Stimulated activated CD8-positive, alpha-beta memory T cell treated with anti-CD3 and anti-CD28 coated beads, Interleukin-12 subunit alpha, Interleukin-12 subunit beta, amount 100 ng/mL, for 24 hours (primary cell): ENCODE data around the gene CDIP1.

ENCODE experiments used
- DNase-seq: peaks from one replicate; pipeline ENCODE4 v3.0.0-alpha.2; 2020; ENCODE audit errors: extremely low read depth

CDIP1 gene

GRCh38 chr16:4514606-4515005 is 24.0 kb downstream of the CDIP1 start:
- DNase-seq: no peak

GRCh38 chr16:4513881-4514280 is 24.7 kb downstream of the CDIP1 start:
- no peak for DNase-seq

GRCh38 chr16:4513086-4513860 is 25.3 kb downstream of the CDIP1 start:
- DNase-seq: no peak

GRCh38 chr16:4512473-4512872 is 26.1 kb downstream of the CDIP1 start:
- no peak for DNase-seq

- DNase-seq: no peak
Measured at GRCh38 chr16:4511441-4512082, 27.0 kb downstream of the CDIP1 start.

- no peak for DNase-seq
Measured at GRCh38 chr16:4510747-4511426, 27.7 kb downstream of the CDIP1 start.

- DNase-seq: no peak
Measured at GRCh38 chr16:4510131-4510530, 28.4 kb downstream of the CDIP1 start.

GRCh38 chr16:4509420-4509819 is 29.2 kb downstream of the CDIP1 start:
- DNase-seq: no peak

GRCh38 chr16:4508806-4509205 is 29.8 kb downstream of the CDIP1 start:
- no peak for DNase-seq

- DNase-seq: no peak
Measured at GRCh38 chr16:4507588-4508345, 30.8 kb downstream of the CDIP1 start.

- no peak for DNase-seq
Measured at GRCh38 chr16:4506450-4506849, 32.1 kb downstream of the CDIP1 start.

GRCh38 chr16:4505356-4506147 is 33.0 kb downstream of the CDIP1 start:
- peak; percentile 30 for DNase-seq

- no peak for DNase-seq
Measured at GRCh38 chr16:4501071-4501478, 37.5 kb downstream of the CDIP1 start.

GRCh38 chr16:4500272-4500671 is 38.3 kb downstream of the CDIP1 start:
- no peak for DNase-seq

GRCh38 chr16:4499196-4499555 is 39.4 kb downstream of the CDIP1 start:
- DNase-seq: no peak

GRCh38 chr16:4498546-4499195 is 39.9 kb downstream of the CDIP1 start:
- DNase-seq: no peak

GRCh38 chr16:4496305-4496704 is 42.3 kb downstream of the CDIP1 start:
- DNase-seq: no peak

GRCh38 chr16:4495766-4496165 is 42.8 kb downstream of the CDIP1 start:
- DNase-seq: no peak

GRCh38 chr16:4494746-4495490 is 43.7 kb downstream of the CDIP1 start:
- no peak for DNase-seq

- DNase-seq: no peak
Measured at GRCh38 chr16:4491898-4492297, 46.7 kb downstream of the CDIP1 start.
